ENCODE measurements around the gene RAD52.

- TF ChIP-seq POLR2A (IDR thresholded peaks at IDR 0.05) (no peak), CTCF (IDR thresholded peaks at IDR 0.05) (no peak)
Measured at GRCh38 chr12:981961-982360, 32.5 kb upstream of the RAD52 start.

Measured in prostate gland (tissue), 2 donors.